IMR-90 (cell line): Measurements from ENCODE around the gene OR3A2. TPM values are rescaled to one million over a fixed set of nuclear protein-coding genes. Genes with fewer than 3 reads are reported as not detected.
"Not testable (repeated sequence)": the region's sequence is repeated elsewhere in the genome, so short reads cannot be mapped to it uniquely, and the experiment has no call there.

Experiments used
- ATAC-seq: fragments of 200-7000 bp; cut with Tn5 transposase; 2 replicates; pipeline ENCODE4 v1.9.1; 2020; ENCODE audit warnings: low read depth, mild to moderate bottlenecking, moderate library complexity
- BruUV-seq: library from RNA; stranded (reverse); fragments of 400-500 nt; replicated peaks from 2 replicates; lab custom pipeline; 2021; lab: Mats Ljungman, UMichigan
- CTCF ChIA-PET: fragments of 300-600 bp; formaldehyde crosslinking; extraction: SDS; loops from one replicate; lab custom pipeline; 2021; ENCODE audit warnings: antibody characterized with exemption; lab: Yijun Ruan, JAX
- POLR2A ChIA-PET: fragments of 300-600 bp; sonication (Branson Sonifier 250); formaldehyde crosslinking; loops from one replicate; lab custom pipeline; 2022; ENCODE audit warnings: antibody characterized with exemption; ENCODE audit not compliant: unreplicated experiment; lab: Charles Lee
- DNase-seq: peaks from one replicate; pipeline ENCODE4 v3.0.0; 2013
- H2AFZ ChIP-seq: replicated peaks from 2 replicates; pipeline ENCODE3; 2013; ENCODE audit warnings: low read length, mild to moderate bottlenecking; ENCODE audit not compliant: poor library complexity
- H2AK5ac ChIP-seq: 2 replicates; pipeline ENCODE4 v1.6.1; 2013; ENCODE audit warnings: low read depth, low read length, inconsistent platforms
- H2AK9ac ChIP-seq: replicated peaks from 2 replicates; pipeline ENCODE3; 2013; ENCODE audit warnings: mild to moderate bottlenecking, low read depth, low read length, moderate library complexity; ENCODE audit not compliant: poor library complexity
- H2BK120ac ChIP-seq: 2 replicates; pipeline ENCODE4 v1.6.1; 2013; ENCODE audit warnings: low read depth, low read length, inconsistent platforms
- H2BK15ac ChIP-seq: 3 replicates; pipeline ENCODE4 v1.6.1; 2013; ENCODE audit warnings: low read depth, low read length, inconsistent platforms
- H2BK20ac ChIP-seq: 2 replicates; pipeline ENCODE4 v1.6.1; 2013; ENCODE audit warnings: low read depth, mild to moderate bottlenecking, inconsistent platforms, low read length, moderate library complexity
- H2BK5ac ChIP-seq: 2 replicates; pipeline ENCODE4 v1.6.1; 2013; ENCODE audit warnings: mild to moderate bottlenecking, low read depth, low read length, inconsistent platforms; ENCODE audit not compliant: poor library complexity, severe bottlenecking
- H3K14ac ChIP-seq: replicated peaks from 2 replicates; pipeline ENCODE4 v1.6.1; 2013; ENCODE audit warnings: low read depth, low read length, inconsistent platforms
- H3K18ac ChIP-seq: 2 replicates; pipeline ENCODE4 v1.6.1; 2013; ENCODE audit warnings: low read depth, low read length, control low read depth
- H3K23ac ChIP-seq: 2 replicates; pipeline ENCODE4 v1.6.1; 2013; ENCODE audit warnings: low read depth, low read length, inconsistent platforms
- H3K27ac ChIP-seq: 2 replicates; pipeline ENCODE4 v1.5.1; 2013; ENCODE audit warnings: mild to moderate bottlenecking, control low read depth, low read length; ENCODE audit not compliant: insufficient read depth
- H3K27me3 ChIP-seq: 2 replicates; pipeline ENCODE4 v1.6.1; 2013; ENCODE audit warnings: low read length; ENCODE audit not compliant: control insufficient read depth, insufficient read depth
- H3K36me3 ChIP-seq: 2 replicates; pipeline ENCODE4 v1.6.1; 2013; ENCODE audit warnings: low read length, mixed read lengths; ENCODE audit not compliant: control insufficient read depth, insufficient read depth
- H3K4ac ChIP-seq: 2 replicates; pipeline ENCODE4 v1.6.1; 2013; ENCODE audit warnings: low read depth, low read length, inconsistent platforms
- H3K4me1 ChIP-seq: 2 replicates; pipeline ENCODE4 v1.6.1; 2013; ENCODE audit warnings: low read length, mixed read lengths; ENCODE audit not compliant: control insufficient read depth, insufficient read depth
- H3K4me2 ChIP-seq: 2 replicates; pipeline ENCODE4 v1.6.1; 2013; ENCODE audit warnings: low read depth, mild to moderate bottlenecking, control low read depth, low read length, moderate library complexity
- H3K4me3 ChIP-seq: 2 replicates; pipeline ENCODE4 v1.5.1; 2013; ENCODE audit warnings: low read depth, mild to moderate bottlenecking, control low read depth, low read length, moderate library complexity; ENCODE audit not compliant: insufficient read depth
- H3K56ac ChIP-seq: 2 replicates; pipeline ENCODE4 v1.6.1; 2013; ENCODE audit warnings: low read length, inconsistent platforms; ENCODE audit not compliant: insufficient read depth; ENCODE audit errors: extremely low read depth
- H3K79me1 ChIP-seq, 2 experiments: 2 replicates each; pipeline ENCODE4 v1.6.1; 2013; ENCODE audit warnings: low read length in 2 of 2, inconsistent platforms in 1 of 2, low read depth in 1 of 2
- H3K9ac ChIP-seq: 2 replicates; pipeline ENCODE4 v1.6.1; 2013; ENCODE audit warnings: low read depth, low read length, control low read depth
- H3K9me1 ChIP-seq: 2 replicates; pipeline ENCODE4 v1.6.1; 2013; ENCODE audit warnings: low read length, inconsistent platforms; ENCODE audit not compliant: insufficient read depth
- H3K9me3 ChIP-seq: 2 replicates; pipeline ENCODE4 v1.6.1; 2013; ENCODE audit warnings: low read length; ENCODE audit not compliant: control insufficient read depth, insufficient read depth
- H4K20me1 ChIP-seq: 2 replicates; pipeline ENCODE4 v1.6.1; 2013; ENCODE audit warnings: low read length, inconsistent platforms; ENCODE audit not compliant: insufficient read depth
- H4K5ac ChIP-seq: 2 replicates; pipeline ENCODE4 v1.6.1; 2013; ENCODE audit warnings: mild to moderate bottlenecking, low read depth, low read length, control low read depth
- H4K8ac ChIP-seq, 2 experiments: 2 replicates each; pipeline ENCODE4 v1.6.1; 2013; ENCODE audit warnings: low read depth in 2 of 2, low read length in 2 of 2, control low read depth in 1 of 2, inconsistent platforms in 1 of 2
- H4K91ac ChIP-seq: 2 replicates; pipeline ENCODE4 v1.6.1; 2013; ENCODE audit warnings: low read depth, low read length, inconsistent platforms; ENCODE audit not compliant: insufficient read depth
- WGBS, 2 experiments: methylation state at CpG; one replicate each; pipeline versions ENCODE4 v1.1.5 to v1.1.7; 2013; ENCODE audit warnings: missing lambda C conversion rate in 2 of 2; ENCODE audit not compliant: insufficient read length in 1 of 2; ENCODE audit errors: extremely low coverage in 2 of 2; 5-methylcytosine and 5-hydroxymethylcytosine counted together
- dilution Hi-C: fragments of 300-500 bp; cut with HindIII; formaldehyde crosslinking; loops from one replicate; pipeline ENCODE4 v1.14.3; 2018; ENCODE audit warnings: low sequenced_read_pairs; ENCODE audit not compliant: unreplicated experiment
- in situ Hi-C: fragments of 300-500 bp; cut with MboI; formaldehyde crosslinking; loops from 3 replicates; pipeline ENCODE4 v1.14.3; 2019; ENCODE audit warnings: low sequenced_read_pairs, inconsistent platforms, mixed read lengths
- intact Hi-C: fragments of 100-400 bp; cut with micrococcal nuclease; formaldehyde crosslinking; loops from 2 replicates; pipeline ENCODE4 v1.10.0; 2022
- polyA plus RNA-seq, 3 experiments: library from polyadenylated mRNA; depleted of rRNA; stranded (reverse); fragments of >200 nt; gene quantifications; 2 replicates each; pipeline ENCODE4 v1.2.3, GENCODE V29; 2012; ENCODE audit warnings: low replicate concordance in 1 of 3
- total RNA-seq: library from RNA; depleted of rRNA; stranded (reverse); fragments of >200 nt; gene quantifications from 2 replicates; pipeline ENCODE4 v1.2.3, GENCODE V29; 2012

Gene OR3A2
- total and polyA plus RNA-seq, 2 of the 4 experiments (the other 2 are of a cell fraction): not detected

GRCh38 chr17:3249013-3249412 is 137.1 kb downstream of the OR3A2 start:
- POLR2A ChIA-PET, BruUV-seq, CTCF ChIA-PET, H3K18ac ChIP-seq, H2BK120ac ChIP-seq, H2BK5ac ChIP-seq, H3K9me1 ChIP-seq, H3K27me3 ChIP-seq, H2AK9ac ChIP-seq, H3K4me1 ChIP-seq, H3K36me3 ChIP-seq, H4K20me1 ChIP-seq, H3K14ac ChIP-seq, H4K91ac ChIP-seq, H3K4me3 ChIP-seq, H3K79me1 ChIP-seq, intact Hi-C loops, H2BK15ac ChIP-seq, H3K56ac ChIP-seq, H2AK5ac ChIP-seq, H3K4ac ChIP-seq, H3K4me2 ChIP-seq, H3K27ac ChIP-seq, H4K8ac ChIP-seq, H2AFZ ChIP-seq, DNase-seq, H3K23ac ChIP-seq, H2BK20ac ChIP-seq, dilution Hi-C loops, ATAC-seq, H4K5ac ChIP-seq, H3K9me3 ChIP-seq, H3K9ac ChIP-seq, in situ Hi-C loops: not testable (repeated sequence)
- no CpG with 5 or more reads among the region's 2 CpGs for WGBS, 2 experiments

GRCh38 chr17:3244841-3245240 is 141.3 kb downstream of the OR3A2 start:
- H2AFZ ChIP-seq, H3K4me1 ChIP-seq, H2AK9ac ChIP-seq, H4K5ac ChIP-seq, H3K14ac ChIP-seq, ATAC-seq, H3K9me3 ChIP-seq, H3K4me2 ChIP-seq, H4K91ac ChIP-seq, H3K9me1 ChIP-seq, H3K27me3 ChIP-seq, H3K9ac ChIP-seq, H2BK20ac ChIP-seq, H3K56ac ChIP-seq, POLR2A ChIA-PET, H4K8ac ChIP-seq, BruUV-seq, H3K18ac ChIP-seq, H3K23ac ChIP-seq, H3K79me1 ChIP-seq, CTCF ChIA-PET, H2BK5ac ChIP-seq, H2BK15ac ChIP-seq, H3K4me3 ChIP-seq, H3K27ac ChIP-seq, H2AK5ac ChIP-seq, DNase-seq, dilution Hi-C loops, H4K20me1 ChIP-seq, H3K4ac ChIP-seq, in situ Hi-C loops, H3K36me3 ChIP-seq, intact Hi-C loops, H2BK120ac ChIP-seq: not testable (repeated sequence)
- WGBS, 2 experiments: no CpG with 5 or more reads among the region's 1 CpG
